Activated CD8-positive, alpha-beta memory T cell treated with anti-CD3 and anti-CD28 coated beads, Interleukin-2, amount 50 U/mL, for 48 hours (primary cell): ENCODE data around the gene TUBGCP6.

Source experiments
- DNase-seq: peaks from one replicate; pipeline ENCODE4 v3.0.0-alpha.2; 2020

TUBGCP6 gene

DNA sequence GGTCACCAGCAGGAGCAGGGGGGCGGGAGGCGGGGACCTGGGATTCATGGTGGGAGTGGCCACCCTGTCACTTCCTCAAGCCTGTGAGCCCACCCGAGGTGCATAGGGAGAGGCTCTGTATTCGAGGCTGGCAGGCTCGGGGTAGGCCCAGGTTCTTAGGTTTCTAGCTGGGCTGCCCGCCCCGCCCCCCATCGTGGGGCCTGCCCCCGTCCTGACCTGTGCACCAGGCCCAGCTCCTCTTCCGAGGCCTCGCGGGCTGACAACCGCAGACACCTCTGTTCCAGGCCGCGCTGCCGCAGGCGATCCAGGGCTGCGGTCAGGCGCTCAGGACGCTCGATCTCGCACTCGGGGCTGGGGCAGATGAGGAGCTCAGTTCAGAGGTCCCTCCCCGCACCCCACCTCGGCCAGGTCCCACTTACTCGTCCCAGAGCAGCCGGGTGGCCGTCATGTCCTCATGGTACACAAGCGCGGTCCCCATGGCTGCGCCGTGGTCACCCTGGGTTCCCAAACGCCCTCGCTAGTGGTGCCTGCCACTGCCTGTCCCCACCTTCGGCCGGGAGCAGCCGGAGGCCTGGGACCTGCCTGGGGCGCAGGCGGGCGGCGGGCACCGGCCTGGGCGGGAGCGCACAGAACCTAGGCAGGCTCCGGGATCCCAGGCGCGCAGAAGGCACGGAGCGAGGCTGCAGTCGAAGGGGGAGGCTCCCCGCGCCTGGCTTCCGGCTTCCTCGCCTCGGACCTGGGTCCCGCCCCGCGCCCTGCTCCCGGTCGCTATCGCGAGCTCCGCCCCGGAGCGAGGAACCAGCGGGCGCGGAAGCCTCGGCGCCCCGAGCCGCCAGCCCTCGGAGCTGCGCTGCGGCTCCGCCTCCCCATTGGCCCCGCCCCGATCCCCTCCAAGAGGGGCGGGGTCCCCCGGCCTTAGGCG lies 6.0 kb upstream of the TUBGCP6 start, which contains the start of gene HDAC10:
Gene HDAC10 (minus strand): TSS at position 711 of the 922 bp plus-strand sequence. CDS start 233 bp downstream, at position 478.
- peak; percentile 91 for DNase-seq

DNA sequence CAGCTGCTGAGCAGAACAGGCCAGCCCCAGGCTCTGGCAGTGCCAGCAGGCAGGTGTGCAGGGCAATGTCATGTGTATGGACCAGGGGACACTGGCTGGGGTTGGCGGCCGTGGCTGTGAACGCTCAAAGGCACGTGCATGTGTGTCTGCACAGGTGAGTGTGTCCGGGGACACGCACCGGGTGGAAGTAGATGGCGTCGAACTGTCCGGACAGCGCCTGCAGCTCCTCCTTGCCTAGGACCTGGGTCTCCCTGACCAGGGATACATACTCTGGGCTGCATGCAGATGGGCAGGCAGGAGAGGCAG lies 5.4 kb upstream of the TUBGCP6 start:
- DNase-seq = no peak

DNA sequence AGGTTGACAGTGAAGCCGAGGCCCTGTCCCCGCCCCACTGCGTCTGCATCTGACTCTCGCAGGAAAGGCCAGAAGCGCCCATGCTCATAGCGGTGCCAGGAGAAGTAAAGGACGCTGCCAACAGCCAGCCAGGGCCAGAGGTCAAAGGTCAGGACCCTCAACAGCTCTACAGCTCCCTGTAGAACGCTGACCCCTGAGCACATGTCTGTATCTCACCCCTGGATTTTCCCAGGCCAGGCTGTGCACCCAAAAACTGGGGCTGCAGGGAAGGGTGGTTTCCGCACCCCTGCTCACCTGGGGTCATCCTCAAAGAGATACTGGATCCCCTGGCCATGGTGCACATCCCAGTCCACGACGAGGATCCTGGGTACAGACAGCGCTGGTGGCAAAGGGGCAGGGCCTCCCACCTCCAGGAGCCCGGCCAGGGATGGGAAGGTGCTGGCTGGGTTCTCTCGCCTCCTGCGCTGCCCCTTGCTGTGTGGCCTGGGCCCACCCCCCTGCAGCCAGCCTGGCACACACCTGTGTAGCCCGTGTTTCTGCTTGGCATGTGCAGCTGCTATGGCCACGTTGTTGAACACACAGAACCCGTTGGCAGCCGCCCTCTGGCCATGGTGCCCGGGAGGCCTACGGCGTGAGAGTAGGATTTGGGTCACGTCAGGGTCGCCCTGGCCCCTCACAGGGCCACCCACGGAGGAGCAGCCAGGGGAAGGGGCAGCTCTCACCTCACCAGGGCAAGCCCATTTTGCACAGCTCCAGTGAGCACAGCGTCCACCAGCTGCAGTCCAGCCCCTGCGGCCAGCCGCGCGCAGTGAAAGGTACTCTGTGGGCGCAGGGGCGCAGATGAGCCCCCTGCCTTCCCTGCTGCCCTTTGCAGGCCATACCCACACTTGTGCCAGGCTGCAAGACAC lies 4.8 kb upstream of the TUBGCP6 start:
- no peak for DNase-seq

DNA sequence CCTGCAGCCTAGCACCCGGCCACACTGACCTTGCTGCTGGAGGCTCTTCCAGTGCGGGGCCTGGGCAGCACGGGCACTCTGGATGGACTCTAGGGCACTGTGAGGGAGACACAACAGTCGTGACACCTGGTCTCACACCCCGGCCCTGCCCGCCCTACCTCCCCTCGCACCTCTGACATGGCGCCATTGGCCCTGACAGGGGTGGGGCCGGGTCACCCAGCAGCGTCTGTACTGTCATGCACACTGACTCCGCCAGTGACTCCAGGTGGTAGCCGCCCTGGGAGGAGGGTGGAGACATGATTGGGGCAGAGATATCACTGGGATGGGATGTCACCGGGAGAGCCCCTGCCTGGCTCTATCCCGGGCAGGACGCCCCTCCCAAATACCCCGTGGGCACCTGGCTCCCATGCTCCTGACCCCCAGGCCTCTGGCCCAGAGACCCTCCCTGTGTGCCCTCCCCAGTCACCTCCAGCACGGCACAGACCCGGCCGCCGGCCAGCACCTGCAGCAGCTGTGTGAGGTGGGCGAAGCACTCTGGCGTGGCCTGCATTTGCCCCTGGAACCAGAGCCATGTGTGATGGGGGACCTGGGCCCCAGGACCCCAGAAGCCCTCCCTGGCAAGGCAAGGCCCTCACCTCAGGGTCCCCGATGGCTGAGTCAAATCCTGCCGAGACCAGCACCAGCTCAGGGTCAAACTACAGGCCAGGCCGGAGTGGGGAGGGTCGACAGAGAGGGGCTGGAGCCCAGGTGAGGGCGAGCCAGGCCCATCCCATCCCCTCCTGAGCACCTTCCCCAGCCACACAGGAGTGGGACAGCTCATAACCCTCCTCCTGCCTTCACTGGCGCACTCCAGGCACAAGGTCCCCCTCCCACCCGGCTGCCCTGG lies 3.6 kb upstream of the TUBGCP6 start:
- DNase-seq = no peak

DNA sequence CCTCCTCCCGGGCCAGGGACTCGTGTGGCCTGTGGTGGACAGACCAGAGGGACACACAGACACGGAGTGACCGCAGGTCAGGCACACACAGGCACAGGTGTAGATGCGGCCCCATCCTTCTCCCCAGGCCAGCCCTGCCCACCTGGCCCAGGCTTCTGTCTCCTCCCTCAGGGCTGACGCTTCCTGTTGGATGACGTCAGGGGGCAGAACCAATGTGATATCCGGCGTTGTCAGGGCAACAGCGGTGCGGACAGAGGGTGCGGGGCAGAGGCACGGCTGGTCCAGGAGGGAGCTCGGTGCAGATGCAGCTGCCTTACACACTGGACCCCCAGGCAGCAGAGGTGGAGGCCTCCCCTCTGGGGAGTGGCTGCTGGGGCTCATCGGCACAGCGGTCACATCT lies 2.9 kb upstream of the TUBGCP6 start:
- no peak for DNase-seq

DNA sequence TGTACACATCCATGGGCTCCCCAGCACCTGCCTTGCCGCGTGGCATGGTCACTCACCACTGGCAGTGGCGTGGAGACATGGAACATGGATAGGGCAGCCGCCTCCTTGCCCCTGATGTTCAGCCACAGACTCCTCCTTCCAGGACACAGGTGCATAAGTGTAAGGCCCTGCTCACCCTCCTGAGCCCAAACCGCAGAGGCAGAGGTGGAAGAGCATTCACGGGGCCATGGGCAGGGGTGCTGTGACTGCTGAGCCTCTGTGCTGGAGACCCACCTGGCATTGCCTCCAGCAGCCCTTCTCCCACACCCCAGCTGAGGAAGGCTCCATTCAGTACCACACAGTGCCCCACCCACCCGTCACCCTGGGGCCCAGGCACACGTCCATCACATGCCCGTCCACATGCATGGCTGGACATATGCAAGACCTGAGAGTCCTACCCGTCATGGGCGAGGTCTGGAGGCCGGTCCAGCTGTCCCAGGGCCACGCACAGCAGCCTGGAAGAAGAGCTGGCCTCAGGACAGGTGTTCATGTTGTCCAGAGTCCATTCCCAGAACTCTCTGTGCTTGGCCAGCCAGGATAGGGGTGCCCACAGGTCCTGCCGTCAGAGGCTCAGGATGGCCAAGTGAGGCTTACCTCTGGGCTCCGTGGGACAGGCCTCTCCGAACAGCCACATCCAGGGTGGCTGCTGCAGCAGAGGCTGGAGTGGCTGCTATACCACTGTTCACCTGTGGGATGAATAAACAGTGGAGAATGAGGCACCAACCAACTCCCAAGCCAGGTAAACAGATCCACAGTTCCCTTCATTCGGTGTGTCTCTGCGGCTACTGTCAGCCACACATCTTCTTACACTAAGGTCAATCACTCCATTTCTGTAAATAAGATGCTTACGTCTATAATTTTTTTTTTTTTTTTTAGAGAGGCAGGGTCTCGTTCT lies 1.7 kb upstream of the TUBGCP6 start:
- DNase-seq = no peak

DNA sequence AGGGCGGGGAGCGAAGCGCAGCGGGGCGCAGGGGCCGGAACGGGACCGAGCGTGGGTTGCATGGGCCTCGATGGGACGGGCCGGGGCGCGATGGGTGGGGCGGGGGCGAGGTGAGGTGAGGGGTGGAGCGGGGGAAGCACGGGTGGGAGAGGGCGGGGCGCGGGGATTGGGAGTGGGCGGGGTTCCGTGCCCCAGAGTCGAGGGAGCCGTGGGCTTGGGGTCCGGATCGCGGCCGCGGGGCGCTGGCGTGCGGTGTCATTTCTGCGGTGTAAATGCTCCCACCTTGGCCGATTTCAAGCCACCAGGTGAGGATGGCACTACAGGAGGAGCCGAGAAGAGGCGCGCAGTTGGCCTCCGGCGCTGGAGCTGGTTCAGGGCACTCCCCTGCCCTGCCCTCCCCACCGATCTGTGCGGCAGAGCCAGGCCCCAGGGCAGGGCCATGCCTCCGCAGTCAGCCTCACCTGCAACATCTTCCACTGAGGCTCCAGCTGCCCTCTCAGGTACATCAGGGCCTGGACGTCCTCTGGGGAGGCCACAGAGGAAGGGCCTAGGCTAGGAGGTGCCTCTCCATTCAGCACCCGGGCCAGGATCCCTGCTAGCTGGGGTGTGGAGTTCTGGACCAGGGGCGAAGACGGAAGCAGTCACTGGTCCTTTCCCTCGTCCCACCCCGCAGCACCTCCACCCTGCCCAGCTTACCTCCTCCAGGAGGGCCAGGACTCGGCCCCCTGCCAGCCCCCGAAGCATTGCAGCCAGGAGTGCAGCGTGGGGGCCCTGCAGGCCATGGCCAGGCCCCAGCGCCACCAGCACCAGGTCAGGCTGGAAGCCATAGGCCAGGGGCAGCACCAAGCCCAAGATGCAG lies 620 bp upstream of the TUBGCP6 start:
- DNase-seq = no peak

DNA sequence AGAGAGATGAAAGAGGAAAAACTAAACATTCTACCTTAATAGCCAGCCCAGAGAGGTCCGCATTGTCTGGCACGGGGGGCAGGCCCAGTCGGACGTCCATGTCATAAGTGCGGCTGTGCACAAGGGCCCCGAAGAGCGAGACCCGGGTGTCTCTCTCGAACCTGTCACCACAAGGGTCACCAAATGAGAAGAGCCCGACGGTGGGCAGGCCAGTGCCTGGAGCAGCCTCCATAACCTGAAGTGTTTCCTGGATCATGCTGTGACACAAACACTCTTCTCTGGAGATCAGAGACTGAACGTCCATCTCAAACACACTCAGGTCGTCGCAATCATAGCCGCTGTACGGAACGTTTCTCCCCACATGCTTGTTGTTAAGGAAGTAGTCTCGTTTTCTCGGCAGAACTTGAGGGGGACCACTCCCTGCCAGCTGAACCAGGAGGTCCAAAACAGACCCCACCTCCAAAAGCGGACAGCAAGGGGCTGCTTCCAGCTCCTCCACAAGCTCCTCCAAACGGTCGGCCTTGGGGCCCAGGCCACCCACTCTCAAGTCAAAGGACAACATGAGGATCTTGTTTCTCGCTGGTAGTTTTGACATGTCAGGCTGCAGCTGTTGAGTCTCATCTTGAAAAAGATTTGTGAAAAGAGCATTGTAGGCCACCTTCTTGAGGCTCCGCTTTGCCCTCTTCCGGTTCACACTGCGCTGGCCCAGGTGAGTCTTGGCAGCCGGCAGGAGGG lies 971 bp downstream of the TUBGCP6 start:
- DNase-seq = no peak

DNA sequence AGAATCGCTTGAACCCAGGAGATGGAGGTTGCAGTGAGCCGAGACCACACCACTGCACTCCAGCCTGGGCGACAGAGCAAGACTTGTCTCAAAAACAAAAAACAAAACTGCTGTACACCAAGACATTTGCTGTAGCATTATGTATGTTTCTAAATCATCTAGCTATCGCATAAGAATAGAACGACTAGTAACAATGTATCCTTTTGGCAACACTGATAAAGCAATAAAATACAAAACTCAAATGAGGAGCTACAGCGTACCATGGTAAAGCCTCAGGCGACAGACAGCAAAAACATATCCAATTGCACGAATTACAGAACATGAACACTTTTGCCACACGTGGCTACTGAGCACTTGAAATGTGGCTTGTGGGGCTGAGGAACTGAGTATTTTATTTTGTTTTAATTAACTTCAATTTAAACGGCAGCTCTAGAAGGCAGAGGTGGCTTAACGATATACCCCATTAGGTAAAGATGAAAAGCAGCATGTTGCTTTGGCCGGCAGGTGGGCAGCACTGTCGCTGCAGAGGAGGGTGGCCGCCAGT lies 2.3 kb downstream of the TUBGCP6 start:
- no peak for DNase-seq

DNA sequence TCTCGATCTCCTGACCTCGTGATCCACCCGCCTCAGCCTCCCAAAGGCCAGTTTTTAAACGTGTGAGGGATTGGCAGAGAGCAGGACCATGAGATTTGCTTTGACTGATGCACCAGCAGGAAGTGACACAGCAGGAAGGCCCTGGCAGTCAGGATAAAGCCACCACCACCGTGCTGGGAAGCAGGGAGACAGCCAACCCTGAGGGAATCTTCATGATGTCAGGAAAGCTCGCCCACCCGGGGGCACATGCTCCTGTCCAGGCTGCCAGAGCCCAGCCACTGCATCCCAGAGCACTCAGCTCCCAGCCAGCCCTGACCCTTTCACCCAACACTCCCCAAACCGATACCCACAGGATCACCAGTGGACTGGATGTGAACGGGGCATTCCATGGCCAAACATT lies 6.1 kb downstream of the TUBGCP6 start:
- DNase-seq = no peak

DNA sequence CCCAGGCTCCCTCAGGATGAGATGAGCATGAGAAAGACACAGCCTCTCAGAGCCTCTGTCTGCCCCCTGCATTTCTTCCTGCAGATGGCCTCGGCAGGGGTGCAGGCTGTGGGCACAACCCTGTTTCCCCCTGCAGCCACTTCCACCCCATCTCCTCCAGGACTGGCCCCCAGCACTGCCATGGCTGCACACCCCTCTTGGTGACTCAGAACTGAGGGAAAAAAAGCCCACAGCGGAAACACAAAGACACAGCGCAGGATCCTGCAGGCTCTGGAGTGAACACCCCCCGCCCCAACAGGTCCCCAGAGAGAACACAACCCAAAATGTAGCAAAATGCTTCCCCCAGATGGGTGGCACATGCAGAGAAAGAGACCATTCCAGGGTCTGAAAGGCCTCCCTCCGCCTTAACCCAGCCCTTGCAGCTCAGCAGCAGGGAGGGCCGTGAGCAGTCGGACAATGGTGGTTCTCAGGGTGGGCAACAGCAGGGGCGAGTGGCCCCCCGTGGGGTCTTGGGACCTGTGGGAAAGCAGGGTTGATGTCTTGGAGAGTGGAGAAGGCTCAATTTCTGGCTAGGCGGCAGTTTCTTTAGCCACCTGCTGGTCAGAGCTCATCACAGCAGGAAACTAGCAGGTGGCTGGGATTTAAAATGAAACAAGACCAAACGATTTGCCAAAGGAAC lies 8.0 kb downstream of the TUBGCP6 start:
- no peak for DNase-seq

DNA sequence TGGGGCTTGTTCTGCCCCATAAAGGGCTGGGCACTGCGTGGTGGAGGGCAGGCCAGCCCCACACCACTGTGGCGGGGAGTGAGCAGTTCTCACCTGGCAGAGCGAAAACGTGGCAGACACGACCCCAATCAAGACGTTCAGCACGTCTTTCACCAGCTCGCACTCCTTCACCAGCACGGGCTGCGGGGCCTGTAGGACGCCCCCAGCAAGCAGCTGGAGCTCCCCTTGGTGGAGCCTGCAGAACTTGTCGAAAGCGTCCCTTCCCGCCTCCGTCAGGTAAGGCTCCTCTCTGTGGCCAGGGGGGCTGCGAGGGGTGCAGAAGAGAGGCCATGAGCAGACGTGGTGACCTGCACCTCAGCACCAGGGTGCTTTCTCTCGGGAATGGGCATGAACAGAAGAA lies 11.6 kb downstream of the TUBGCP6 start:
- no peak for DNase-seq

DNA sequence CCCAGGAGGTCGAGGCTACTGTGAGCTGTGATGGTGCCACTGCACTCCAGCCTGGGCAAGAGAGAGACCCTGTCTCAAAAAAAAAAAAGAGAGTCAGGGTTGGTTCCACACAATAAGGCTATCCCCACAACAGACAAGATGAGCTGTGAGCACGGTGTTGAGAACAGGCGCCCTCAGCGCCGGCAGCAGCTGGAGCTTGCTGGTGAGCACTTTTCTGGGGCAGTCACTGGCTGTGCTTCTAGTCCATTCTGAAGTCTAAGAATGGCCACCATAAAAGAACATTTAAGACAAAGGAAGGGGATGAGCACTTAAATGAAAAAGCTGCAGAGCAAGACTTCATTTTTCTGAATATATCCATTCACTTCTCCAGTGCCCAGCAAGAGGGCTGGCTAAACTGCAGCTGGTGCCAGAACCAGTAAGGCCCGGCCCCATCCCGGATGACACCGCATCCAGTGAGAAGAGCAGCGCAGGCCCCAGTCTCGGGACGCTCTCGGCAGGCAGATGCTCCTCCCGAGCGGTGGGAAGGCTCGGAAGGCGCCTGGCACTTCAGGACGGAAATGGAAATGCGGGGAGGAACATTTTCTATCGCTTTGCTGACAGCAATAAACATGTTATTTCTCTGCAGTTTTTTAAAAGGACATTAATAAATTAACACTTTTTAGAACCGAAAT lies 12.2 kb downstream of the TUBGCP6 start:
- DNase-seq = no peak

DNA sequence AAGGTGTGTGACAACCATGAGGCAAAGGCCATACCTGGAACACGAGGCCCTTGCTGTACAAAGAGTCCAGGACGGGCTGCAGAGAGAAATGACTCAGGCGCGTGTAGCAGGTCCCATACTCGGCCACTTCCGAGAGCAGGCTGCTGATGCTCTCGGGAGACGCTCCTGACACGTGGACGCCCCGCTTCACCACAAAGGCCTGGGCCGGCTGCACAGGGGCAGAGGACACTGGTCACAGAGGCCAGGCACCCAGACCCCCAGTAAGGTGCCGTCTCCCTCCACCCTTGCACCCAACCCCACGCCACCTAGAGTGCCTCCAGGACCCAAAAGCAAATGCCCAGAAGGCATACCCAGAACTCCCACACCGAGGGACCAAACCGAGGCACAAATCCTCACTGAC lies 15.5 kb downstream of the TUBGCP6 start:
- no peak for DNase-seq

DNA sequence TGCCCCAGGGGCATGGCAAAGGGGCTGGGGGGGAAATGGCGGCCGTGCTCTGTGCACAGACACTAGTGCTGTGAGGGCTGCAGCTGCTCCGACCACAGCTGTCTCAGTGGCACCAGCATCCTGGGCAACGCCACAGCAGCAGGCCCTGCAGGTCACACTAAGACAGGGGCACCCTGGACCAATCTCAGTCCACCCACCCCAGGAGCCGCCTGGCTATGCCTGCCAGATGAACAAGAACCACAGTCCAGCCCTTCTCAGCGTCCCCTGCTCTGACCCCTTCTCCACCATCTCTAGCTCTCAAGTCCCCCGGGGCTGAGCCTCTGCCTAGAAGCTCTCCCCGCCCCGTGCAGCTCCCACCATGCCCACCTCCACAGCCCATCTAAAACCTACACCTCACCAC lies 16.5 kb downstream of the TUBGCP6 start:
- DNase-seq = no peak

DNA sequence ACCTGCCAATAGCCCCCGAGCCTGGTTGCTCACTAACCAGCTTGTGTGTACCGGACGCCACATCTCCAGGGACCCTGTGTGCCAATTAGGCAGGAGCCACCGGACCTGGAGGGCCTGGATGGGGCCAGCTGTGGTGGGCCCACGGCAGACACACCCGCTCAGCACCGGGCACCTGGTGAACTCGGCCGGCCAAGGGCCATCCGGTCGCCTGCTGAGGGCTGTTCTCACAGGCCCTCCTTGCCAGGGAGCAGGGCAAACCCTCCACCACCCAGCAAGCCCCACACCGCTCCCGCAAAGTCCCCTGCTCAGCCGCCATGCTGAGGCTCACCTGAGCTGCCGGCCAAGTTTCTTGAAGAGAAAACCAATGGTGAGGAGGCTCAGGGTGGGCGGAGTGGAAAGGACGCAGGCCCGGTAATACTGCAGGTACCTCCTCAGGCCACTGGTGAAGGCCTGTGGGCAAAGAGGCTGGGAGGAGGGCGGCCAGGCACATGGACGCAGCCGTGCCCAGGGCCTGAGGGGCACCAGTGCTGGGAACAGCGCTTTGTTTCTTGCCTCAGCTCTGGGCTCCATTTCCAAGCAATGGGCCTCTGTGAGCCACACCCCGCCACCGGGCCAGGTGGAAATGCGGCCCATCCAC lies 17.1 kb downstream of the TUBGCP6 start:
- DNase-seq = no peak

DNA sequence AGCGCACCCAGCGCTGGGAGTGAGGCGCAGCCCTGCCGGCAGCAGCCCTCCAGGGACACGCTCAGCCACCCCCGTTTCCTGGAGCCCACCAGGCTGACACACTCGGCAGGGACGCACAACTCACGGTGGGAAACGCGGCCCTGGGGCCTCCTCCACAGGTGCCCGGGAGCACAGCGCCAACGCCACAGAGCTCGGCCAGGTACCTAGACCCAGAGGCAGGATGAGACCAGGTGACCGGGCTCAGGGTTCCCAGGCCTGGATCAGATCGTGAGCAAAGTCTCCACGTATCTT lies 18.0 kb downstream of the TUBGCP6 start:
- DNase-seq = no peak
